ENCODE measurements around the gene JAG1. TPM values are rescaled to one million over a fixed set of nuclear protein-coding genes. Genes with fewer than 3 reads are reported as not detected.
"Not testable (repeated sequence)": the region's sequence is repeated elsewhere in the genome, so short reads cannot be mapped to it uniquely, and the experiment has no call there.

JAG1 gene
- total RNA-seq, 1 experiment from 2014 or later: 45.2 TPM

DNA sequence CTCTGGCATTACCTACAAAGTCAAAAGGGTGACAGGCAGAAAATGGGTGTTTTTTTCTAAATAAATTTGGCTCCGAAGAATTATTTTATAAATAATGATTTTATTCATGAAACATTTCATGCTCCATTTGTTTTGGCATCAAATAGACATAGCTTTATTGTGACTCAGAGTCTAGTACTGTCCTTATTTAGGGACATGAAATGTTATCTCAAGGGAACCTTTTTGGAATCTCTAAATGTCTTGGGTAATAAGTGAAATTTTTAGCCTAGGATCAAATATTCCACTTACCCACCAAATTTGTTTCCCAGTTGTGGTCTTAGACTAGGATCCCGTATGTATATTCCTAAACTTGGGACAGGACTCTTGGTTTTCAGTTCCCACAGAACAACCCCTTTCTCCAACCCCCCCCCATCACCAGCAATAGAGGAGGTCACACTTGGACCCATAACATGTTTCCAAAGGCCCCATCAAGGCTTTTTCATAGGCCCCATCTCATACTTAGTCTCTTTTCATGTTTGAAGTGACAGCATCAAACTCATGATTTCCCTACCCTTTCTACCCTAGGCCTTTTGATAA, 81.8 kb downstream of the JAG1 start:
- Mint-ChIP-seq H3K4me1 (peaks cover 8% of the 10 kb centered on the region), H3K27ac (no peak overlapping the region), H3K36me3 (no peaks in the 10 kb centered on the region), H3K9me3 (no peaks in the 10 kb centered on the region), H3K27me3 (ENCODE audit: low read depth) (no peaks in the 10 kb centered on the region), H3K4me3 (no peak overlapping the region)
- ChIA-PET POLR2A (no interaction called here), CTCF (interaction anchor here (1.4 kb wide), 1 partner anchor 14 kb away, joined by 3 read pairs; no protein-coding TSS in a partner anchor)
- no peak for TF ChIP-seq ZBTB43 (CRISPR knock-in tag; IDR thresholded peaks at IDR 0.05)
- TF ChIP-seq NR2C2 (CRISPR knock-in tag; IDR thresholded peaks at IDR 0.05): no peak
- no peak for TF ChIP-seq SMAD3 (CRISPR knock-in tag; IDR thresholded peaks at IDR 0.05; ENCODE audit: borderline replicate concordance)
- TF ChIP-seq ZSCAN18 (CRISPR knock-in tag; IDR thresholded peaks at IDR 0.05): no peak
- no peak for TF ChIP-seq TEAD4 (CRISPR knock-in tag; IDR thresholded peaks at IDR 0.05)
- no peak for TF ChIP-seq SMAD4 (CRISPR knock-in tag; IDR thresholded peaks at IDR 0.05)
- no peak for TF ChIP-seq CDX4 (CRISPR knock-in tag; IDR thresholded peaks at IDR 0.05; ENCODE audit: borderline replicate concordance)
- no peak for TF ChIP-seq HMGA2 (CRISPR knock-in tag; IDR thresholded peaks at IDR 0.05)
- no peak for ATAC-seq
- no peak for DNase-seq (ENCODE audit: low spot score)

GRCh38 chr20:10590950-10591671, 82.7 kb downstream of the JAG1 start:
- Mint-ChIP-seq H3K4me3 (no peak overlapping the region), H3K9me3 (no peaks in the 10 kb centered on the region), H3K4me1 (peaks cover 8% of the 10 kb centered on the region), H3K27me3 (ENCODE audit: low read depth) (no peaks in the 10 kb centered on the region), H3K27ac (no peak overlapping the region), H3K36me3 (no peaks in the 10 kb centered on the region)
- POLR2A ChIA-PET: no interaction called here
- CTCF ChIA-PET: interaction anchor here (1.1 to 1.4 kb wide), 2 partner anchors 9 to 15 kb away, joined by 3 read pairs; no protein-coding TSS in a partner anchor
- DNase-seq (ENCODE audit: low spot score) (no peak), ATAC-seq (no peak)
- no peak for TF ChIP-seq TP53 (CRISPR knock-in tag; IDR thresholded peaks at IDR 0.05)
- TF ChIP-seq, protein P1, sequence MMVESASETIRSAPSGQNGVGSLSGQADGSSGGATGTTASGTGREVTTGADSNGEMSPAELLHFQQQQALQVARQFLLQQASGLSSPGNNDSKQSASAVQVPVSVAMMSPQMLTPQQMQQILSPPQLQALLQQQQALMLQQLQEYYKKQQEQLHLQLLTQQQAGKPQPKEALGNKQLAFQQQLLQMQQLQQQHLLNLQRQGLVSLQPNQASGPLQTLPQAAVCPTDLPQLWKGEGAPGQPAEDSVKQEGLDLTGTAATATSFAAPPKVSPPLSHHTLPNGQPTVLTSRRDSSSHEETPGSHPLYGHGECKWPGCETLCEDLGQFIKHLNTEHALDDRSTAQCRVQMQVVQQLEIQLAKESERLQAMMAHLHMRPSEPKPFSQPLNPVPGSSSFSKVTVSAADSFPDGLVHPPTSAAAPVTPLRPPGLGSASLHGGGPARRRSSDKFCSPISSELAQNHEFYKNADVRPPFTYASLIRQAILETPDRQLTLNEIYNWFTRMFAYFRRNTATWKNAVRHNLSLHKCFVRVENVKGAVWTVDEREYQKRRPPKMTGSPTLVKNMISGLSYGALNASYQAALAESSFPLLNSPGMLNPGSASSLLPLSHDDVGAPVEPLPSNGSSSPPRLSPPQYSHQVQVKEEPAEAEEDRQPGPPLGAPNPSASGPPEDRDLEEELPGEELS (CRISPR knock-in tag; IDR thresholded peaks at IDR 0.05): no peak

- ATAC-seq: not testable (repeated sequence)
Measured at GRCh38 chr20:10590446-10590845, 83.4 kb downstream of the JAG1 start.

More at GRCh38 chr20:10590446-10590845, 83.4 kb downstream of the JAG1 start:
- H3K27me3 Mint-ChIP-seq (ENCODE audit: low read depth); H3K36me3 Mint-ChIP-seq; H3K4me1 Mint-ChIP-seq; DNase-seq (ENCODE audit: low spot score); H3K9me3 Mint-ChIP-seq; H3K4me3 Mint-ChIP-seq; H3K27ac Mint-ChIP-seq; POLR2A ChIA-PET: not testable (repeated sequence)
- CTCF ChIA-PET: interaction anchor here (1.1 to 1.4 kb wide), 2 partner anchors 8 to 15 kb away, joined by 3 read pairs; no protein-coding TSS in a partner anchor

Small RNA genes within 50 kb of the gene (microRNA-seq; reads per million reads assigned to microRNA genes)
- not detected for gene MIR6870 (ENCODE audit: borderline number of aligned reads)

Other genes with a start within 250 kb of the JAG1 start
- gene MKKS, start 239.8 kb downstream of the JAG1 start, total RNA-seq (2021): 16.5 to 20.9 TPM (median 17.0 TPM) in 3 replicates
- 7.4 to 9.9 TPM (median 8.4 TPM) in 3 replicates for gene SLX4IP, start 238.7 kb downstream of the JAG1 start, total RNA-seq (2021)